MM.1S (cell line): ENCODE results near the gene RAB24.
A peak's percentile ranks its signal among the peaks of the same experiment; 100 is the strongest.

Source experiments
- EZH2 ChIP-seq: fragments of 300-600 bp; sonication (generic); optimal IDR thresholded peaks from 2 replicates; pipeline ENCODE3; 2017; ENCODE audit warnings: low read depth, mild to moderate bottlenecking, antibody characterized with exemption, low read length, mixed read lengths
- EZH2phosphoT487 ChIP-seq: fragments of 300-600 bp; sonication (generic); IDR thresholded peaks from 2 replicates; pipeline ENCODE4 v1.6.1; 2018; ENCODE audit warnings: antibody characterized with exemption, low read length
- TF ChIP-seq, protein P1 (sequence below): fragments of 300-600 bp; sonication (generic); IDR thresholded peaks from 2 replicates; pipeline ENCODE4 v1.5.1; 2016; ENCODE audit warnings: antibody characterized with exemption, low read length, mixed read lengths

DNA sequence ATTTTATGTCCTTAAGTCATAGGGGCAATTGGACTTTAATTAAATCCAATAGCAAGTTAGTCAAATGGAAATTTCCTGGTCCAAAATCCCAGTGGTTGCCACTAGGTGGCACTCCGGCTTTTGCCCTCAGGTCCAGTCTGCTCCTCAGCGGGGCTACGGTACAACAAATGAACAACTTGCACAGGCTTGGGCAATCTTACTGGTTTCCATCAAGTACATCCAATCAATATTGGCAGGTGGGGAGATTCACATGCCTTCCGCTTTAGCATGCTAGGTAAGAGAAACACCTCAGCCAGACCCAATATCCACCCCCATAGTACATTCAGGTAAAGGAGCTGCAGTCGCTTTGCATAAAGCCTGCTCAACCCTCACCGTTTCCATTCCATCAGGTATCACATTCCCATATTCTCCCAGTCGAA is 14.4 kb upstream of the RAB24 start:
- TF ChIP-seq, protein P1, sequence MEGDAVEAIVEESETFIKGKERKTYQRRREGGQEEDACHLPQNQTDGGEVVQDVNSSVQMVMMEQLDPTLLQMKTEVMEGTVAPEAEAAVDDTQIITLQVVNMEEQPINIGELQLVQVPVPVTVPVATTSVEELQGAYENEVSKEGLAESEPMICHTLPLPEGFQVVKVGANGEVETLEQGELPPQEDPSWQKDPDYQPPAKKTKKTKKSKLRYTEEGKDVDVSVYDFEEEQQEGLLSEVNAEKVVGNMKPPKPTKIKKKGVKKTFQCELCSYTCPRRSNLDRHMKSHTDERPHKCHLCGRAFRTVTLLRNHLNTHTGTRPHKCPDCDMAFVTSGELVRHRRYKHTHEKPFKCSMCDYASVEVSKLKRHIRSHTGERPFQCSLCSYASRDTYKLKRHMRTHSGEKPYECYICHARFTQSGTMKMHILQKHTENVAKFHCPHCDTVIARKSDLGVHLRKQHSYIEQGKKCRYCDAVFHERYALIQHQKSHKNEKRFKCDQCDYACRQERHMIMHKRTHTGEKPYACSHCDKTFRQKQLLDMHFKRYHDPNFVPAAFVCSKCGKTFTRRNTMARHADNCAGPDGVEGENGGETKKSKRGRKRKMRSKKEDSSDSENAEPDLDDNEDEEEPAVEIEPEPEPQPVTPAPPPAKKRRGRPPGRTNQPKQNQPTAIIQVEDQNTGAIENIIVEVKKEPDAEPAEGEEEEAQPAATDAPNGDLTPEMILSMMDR = peak; percentile 96
- no peak for TF ChIP-seq EZH2
- no peak for TF ChIP-seq EZH2phosphoT487
